HTR-8/SVneo (cell line): ENCODE measurements around the gene PNPLA5.
"Not testable (repeated sequence)": the region's sequence is repeated elsewhere in the genome, so short reads cannot be mapped to it uniquely, and the experiment has no call there.

Experiments used
- DNase-seq: peaks from one replicate; pipeline ENCODE4 v3.0.0; 2011; ENCODE audit warnings: low spot score, mixed read lengths; ENCODE audit not compliant: insufficient read length
- FAIRE-seq: peaks from 2 replicates; lab custom pipeline; 2011; peaks lifted over from hg19 to GRCh38; lab: Jason Lieb, UNC

The PNPLA5 gene

GRCh38 chr22:43883012-43883661, 8.7 kb downstream of the PNPLA5 start:
- FAIRE-seq = no peak

GRCh38 chr22:43882122-43882767, 9.6 kb downstream of the PNPLA5 start:
- FAIRE-seq = no peak
- DNase-seq = no peak

More at GRCh38 chr22:43883012-43883661, 8.7 kb downstream of the PNPLA5 start:
- peak; percentile 72 for DNase-seq

GRCh38 chr22:43881091-43882061, 10.4 kb downstream of the PNPLA5 start:
- FAIRE-seq = no peak
- no peak for DNase-seq

- FAIRE-seq = no peak
- DNase-seq = no peak
Observed at GRCh38 chr22:43880541-43880991, 11.2 kb downstream of the PNPLA5 start.

- DNase-seq = no peak
- no peak for FAIRE-seq
Observed at GRCh38 chr22:43879901-43880540, 11.8 kb downstream of the PNPLA5 start.

GRCh38 chr22:43878831-43879550, 12.8 kb downstream of the PNPLA5 start:
- FAIRE-seq (no peak), DNase-seq (no peak)

- FAIRE-seq (no peak), DNase-seq (no peak)
Observed at GRCh38 chr22:43878079-43878795, 13.6 kb downstream of the PNPLA5 start.

GRCh38 chr22:43876866-43877509, 14.8 kb downstream of the PNPLA5 start:
- no peak for FAIRE-seq
- no peak for DNase-seq

GRCh38 chr22:43869799-43870198, 22.0 kb downstream of the PNPLA5 start:
- no peak for FAIRE-seq
- no peak for DNase-seq

- DNase-seq, FAIRE-seq: not testable (repeated sequence)
Observed at GRCh38 chr22:43869001-43869400, 22.8 kb downstream of the PNPLA5 start.

- FAIRE-seq (no peak), DNase-seq (peak; percentile 64)
Observed at GRCh38 chr22:43867839-43868635, 23.8 kb downstream of the PNPLA5 start.

GRCh38 chr22:43862882-43863202, 29.0 kb downstream of the PNPLA5 start:
- FAIRE-seq (no peak), DNase-seq (no peak)

- DNase-seq (no peak), FAIRE-seq (no peak)
Observed at GRCh38 chr22:43862074-43862881, 29.5 kb downstream of the PNPLA5 start, which contains the start of gene SULT4A1. Gene SULT4A1 (minus strand): TSS chr22:43862513. CDS start chr22:43862382, 131 bp downstream.

GRCh38 chr22:43861529-43861928, 30.3 kb downstream of the PNPLA5 start:
- DNase-seq (no peak), FAIRE-seq (no peak)

- FAIRE-seq (no peak), DNase-seq (no peak)
Observed at GRCh38 chr22:43860831-43861230, 31.0 kb downstream of the PNPLA5 start.

- FAIRE-seq (no peak), DNase-seq (no peak)
Observed at GRCh38 chr22:43860126-43860525, 31.7 kb downstream of the PNPLA5 start.

GRCh38 chr22:43859621-43860020, 32.2 kb downstream of the PNPLA5 start:
- DNase-seq (no peak), FAIRE-seq (no peak)
